Endodermal cell (in vitro differentiated cells): Measurements from ENCODE around the gene GANAB. TPM values are rescaled to one million over a fixed set of nuclear protein-coding genes. Genes with fewer than 3 reads are reported as not detected.
A peak's percentile ranks its signal among the peaks of the same experiment; 100 is the strongest.
"Not testable (repeated sequence)": the region's sequence is repeated elsewhere in the genome, so short reads cannot be mapped to it uniquely, and the experiment has no call there.

Experiments used
- DNase-seq: peaks from one replicate; pipeline ENCODE4 v3.0.0-alpha.2; 2017
- H3K27ac ChIP-seq: 2 replicates; pipeline ENCODE4 v1.5.1; 2013; ENCODE audit warnings: mild to moderate bottlenecking, low read depth, low read length, moderate library complexity
- H3K27me3 ChIP-seq: 2 replicates; pipeline ENCODE4 v1.6.1; 2013; ENCODE audit warnings: mild to moderate bottlenecking, low read length, moderate library complexity; ENCODE audit not compliant: insufficient read depth, control insufficient read depth, poor library complexity, severe bottlenecking
- H3K36me3 ChIP-seq: 2 replicates; pipeline ENCODE4 v1.7.0; 2013; ENCODE audit warnings: mild to moderate bottlenecking, low read length, moderate library complexity; ENCODE audit not compliant: control insufficient read depth, insufficient read depth
- H3K4me1 ChIP-seq: one replicate; pipeline ENCODE4 v1.7.0; 2013; ENCODE audit warnings: low read length; ENCODE audit not compliant: control insufficient read depth, insufficient read depth
- H3K4me3 ChIP-seq: 2 replicates; pipeline ENCODE4 v1.5.1; 2013; ENCODE audit warnings: mild to moderate bottlenecking, low read length, moderate library complexity
- H3K9ac ChIP-seq: 2 replicates; pipeline ENCODE4 v1.6.1; 2013; ENCODE audit warnings: mild to moderate bottlenecking, low read length, moderate library complexity; ENCODE audit not compliant: poor library complexity, severe bottlenecking; ENCODE audit errors: extremely low read depth
- H3K9me3 ChIP-seq: 2 replicates; pipeline ENCODE4 v1.6.1; 2013; ENCODE audit warnings: mild to moderate bottlenecking, low read length, moderate library complexity; ENCODE audit not compliant: control insufficient read depth
- H3K27ac Mint-ChIP-seq: 2 replicates; pipeline ENCODE4 v1.8.0; 2020; ENCODE audit warnings: mixed read lengths
- H3K27me3 Mint-ChIP-seq: 2 replicates; pipeline ENCODE4 v1.8.0; 2021; ENCODE audit warnings: mild to moderate bottlenecking, mixed read lengths; ENCODE audit not compliant: insufficient read depth
- H3K36me3 Mint-ChIP-seq: 2 replicates; pipeline ENCODE4 v1.8.0; 2020; ENCODE audit warnings: low read depth, mixed read lengths
- H3K4me1 Mint-ChIP-seq: 2 replicates; pipeline ENCODE4 v1.8.0; 2020; ENCODE audit warnings: mixed read lengths
- H3K4me3 Mint-ChIP-seq: 2 replicates; pipeline ENCODE4 v1.8.0; 2020; ENCODE audit warnings: mild to moderate bottlenecking, moderate library complexity, mixed read lengths
- H3K9me3 Mint-ChIP-seq: 2 replicates; pipeline ENCODE4 v1.8.0; 2020; ENCODE audit warnings: mild to moderate bottlenecking, mixed read lengths
- WGBS, 2 experiments: methylation state at CpG; one replicate each; pipeline versions ENCODE4 v1.1.5 to v1.1.7; 2013; ENCODE audit warnings: missing lambda C conversion rate in 2 of 2, mixed read lengths in 1 of 2; ENCODE audit not compliant: insufficient coverage in 1 of 2, insufficient read length in 1 of 2; 5-methylcytosine and 5-hydroxymethylcytosine counted together
- total RNA-seq, 2 donors: library from RNA; stranded (reverse); fragmentation: NEBNext Ultra II Directional in 1 of 2; extraction: Animal tissue kit (Norgen Biotek cat#: 25700) in 1 of 2; gene quantifications; 2 replicates in 1 of 2; 3 replicates in 1 of 2; pipeline ENCODE4 v1.2.1, GENCODE V29; 2021
- TF ChIP-seq, protein P1 (sequence below): fragments of 200-600 bp; sonication (generic); conservative IDR thresholded peaks from 2 replicates; pipeline ENCODE4 v1.5.0; 2021; ENCODE audit warnings: antibody characterized with exemption, mild to moderate bottlenecking

Gene GANAB
- total RNA-seq, 2 donors from 2014 or later = 377 to 402 TPM

GRCh38 chr11:62654297-62654696, 7.9 kb upstream of the GANAB start:
- H3K4me1 ChIP-seq = no peaks in the 10 kb centered on the region

GRCh38 chr11:62652161-62653006, 6.0 kb upstream of the GANAB start:
- TF ChIP-seq, protein P1, sequence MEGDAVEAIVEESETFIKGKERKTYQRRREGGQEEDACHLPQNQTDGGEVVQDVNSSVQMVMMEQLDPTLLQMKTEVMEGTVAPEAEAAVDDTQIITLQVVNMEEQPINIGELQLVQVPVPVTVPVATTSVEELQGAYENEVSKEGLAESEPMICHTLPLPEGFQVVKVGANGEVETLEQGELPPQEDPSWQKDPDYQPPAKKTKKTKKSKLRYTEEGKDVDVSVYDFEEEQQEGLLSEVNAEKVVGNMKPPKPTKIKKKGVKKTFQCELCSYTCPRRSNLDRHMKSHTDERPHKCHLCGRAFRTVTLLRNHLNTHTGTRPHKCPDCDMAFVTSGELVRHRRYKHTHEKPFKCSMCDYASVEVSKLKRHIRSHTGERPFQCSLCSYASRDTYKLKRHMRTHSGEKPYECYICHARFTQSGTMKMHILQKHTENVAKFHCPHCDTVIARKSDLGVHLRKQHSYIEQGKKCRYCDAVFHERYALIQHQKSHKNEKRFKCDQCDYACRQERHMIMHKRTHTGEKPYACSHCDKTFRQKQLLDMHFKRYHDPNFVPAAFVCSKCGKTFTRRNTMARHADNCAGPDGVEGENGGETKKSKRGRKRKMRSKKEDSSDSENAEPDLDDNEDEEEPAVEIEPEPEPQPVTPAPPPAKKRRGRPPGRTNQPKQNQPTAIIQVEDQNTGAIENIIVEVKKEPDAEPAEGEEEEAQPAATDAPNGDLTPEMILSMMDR = no peak
- Histone ChIP-seq H3K27me3 (no peaks in the 10 kb centered on the region), H3K4me3 (peak overlapping the region; percentile 99), H3K27ac (peak overlapping the region; percentile 72), H3K9me3 (no peaks in the 10 kb centered on the region), H3K9ac (peak overlapping the region; percentile 81), H3K36me3 (peaks cover 17% of the 10 kb centered on the region), H3K4me1 (no peaks in the 10 kb centered on the region)
- no peak for DNase-seq
- Mint-ChIP-seq H3K4me3 (peak overlapping the region; percentile 90), H3K4me1 (peaks cover 5% of the 10 kb centered on the region), H3K27ac (peak overlapping the region; percentile 91), H3K36me3 (peaks cover 11% of the 10 kb centered on the region), H3K27me3 (no peaks in the 10 kb centered on the region), H3K9me3 (no peaks in the 10 kb centered on the region)
- whole genome bisulfite sequencing, 2 experiments = 38 to 56% methylated on average over 6 to 16 of the region's 16 CpGs

More at GRCh38 chr11:62654297-62654696, 7.9 kb upstream of the GANAB start:
- Histone ChIP-seq H3K9ac (no peak overlapping the region), H3K27me3 (no peaks in the 10 kb centered on the region), H3K9me3 (no peaks in the 10 kb centered on the region), H3K36me3 (peaks cover 6% of the 10 kb centered on the region), H3K27ac (no peak overlapping the region), H3K4me3 (no peak overlapping the region)
- H3K9me3 Mint-ChIP-seq = no peaks in the 10 kb centered on the region
- H3K4me1 Mint-ChIP-seq = peaks cover 5% of the 10 kb centered on the region
- no peak overlapping the region for H3K4me3 Mint-ChIP-seq
- no peaks in the 10 kb centered on the region for H3K27me3 Mint-ChIP-seq
- H3K36me3 Mint-ChIP-seq = peaks cover 14% of the 10 kb centered on the region
- TF ChIP-seq, protein P1 = no peak
- DNase-seq = no peak
- WGBS, 2 experiments = 94 to 95% methylated on average over 6 to 11 of the region's 11 CpGs
- H3K27ac Mint-ChIP-seq = no peak overlapping the region

DNA sequence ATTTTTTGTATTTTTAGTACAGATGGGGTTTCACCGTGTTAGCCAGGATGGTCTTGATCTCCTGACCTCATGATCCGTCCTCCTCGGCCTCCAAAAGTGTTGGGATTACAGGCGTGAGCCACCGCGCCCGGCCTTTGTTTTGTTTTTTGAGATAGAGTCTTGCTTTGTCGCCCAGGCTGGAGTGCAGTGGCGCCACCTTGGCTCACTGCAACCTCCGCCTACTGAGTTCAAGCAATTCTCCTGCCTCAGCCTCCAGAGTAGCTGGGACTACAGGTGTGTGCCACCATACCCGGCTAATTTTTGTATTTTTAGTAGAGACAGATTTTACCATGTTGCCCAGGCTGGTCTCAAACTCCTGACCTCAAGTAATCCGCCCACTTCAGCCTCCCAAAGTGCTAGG, 3.9 kb upstream of the GANAB start:
- H3K27me3 Mint-ChIP-seq, H3K9me3 ChIP-seq, H3K9me3 Mint-ChIP-seq, DNase-seq, H3K27ac Mint-ChIP-seq, H3K27ac ChIP-seq, H3K4me1 ChIP-seq, H3K4me3 Mint-ChIP-seq, H3K27me3 ChIP-seq, H3K9ac ChIP-seq, H3K4me1 Mint-ChIP-seq, H3K4me3 ChIP-seq: not testable (repeated sequence)
- TF ChIP-seq, protein P1 = peak; percentile 15
- H3K36me3 Mint-ChIP-seq = peaks cover 15% of the 10 kb centered on the region
- WGBS, 2 experiments = 93 to 95% methylated on average over 9 to 12 of the region's 12 CpGs
- H3K36me3 ChIP-seq = peaks cover 19% of the 10 kb centered on the region
